Esophagus mucosa (tissue), 1 donor: ENCODE measurements around the gene ARHGEF40. TPM values are rescaled to one million over a fixed set of nuclear protein-coding genes. Genes with fewer than 3 reads are reported as not detected.

Experiments used
- ATAC-seq: fragments of 200-7000 bp; cut with Tn5 transposase; one replicate; pipeline ENCODE4 v1.9.1; 2020
- total RNA-seq: library from RNA; stranded (reverse); gene quantifications from one replicate; pipeline ENCODE4 v1.2.4, GENCODE V29; 2023
- donor health status: DM: yes; HTN: yes; CAD: no.

The ARHGEF40 gene
- total RNA-seq, 1 donor from 2014 or later = 2.3 TPM

GRCh38 chr14:21084396-21084795 is 14.3 kb downstream of the ARHGEF40 start:
- ATAC-seq = no peak

DNA sequence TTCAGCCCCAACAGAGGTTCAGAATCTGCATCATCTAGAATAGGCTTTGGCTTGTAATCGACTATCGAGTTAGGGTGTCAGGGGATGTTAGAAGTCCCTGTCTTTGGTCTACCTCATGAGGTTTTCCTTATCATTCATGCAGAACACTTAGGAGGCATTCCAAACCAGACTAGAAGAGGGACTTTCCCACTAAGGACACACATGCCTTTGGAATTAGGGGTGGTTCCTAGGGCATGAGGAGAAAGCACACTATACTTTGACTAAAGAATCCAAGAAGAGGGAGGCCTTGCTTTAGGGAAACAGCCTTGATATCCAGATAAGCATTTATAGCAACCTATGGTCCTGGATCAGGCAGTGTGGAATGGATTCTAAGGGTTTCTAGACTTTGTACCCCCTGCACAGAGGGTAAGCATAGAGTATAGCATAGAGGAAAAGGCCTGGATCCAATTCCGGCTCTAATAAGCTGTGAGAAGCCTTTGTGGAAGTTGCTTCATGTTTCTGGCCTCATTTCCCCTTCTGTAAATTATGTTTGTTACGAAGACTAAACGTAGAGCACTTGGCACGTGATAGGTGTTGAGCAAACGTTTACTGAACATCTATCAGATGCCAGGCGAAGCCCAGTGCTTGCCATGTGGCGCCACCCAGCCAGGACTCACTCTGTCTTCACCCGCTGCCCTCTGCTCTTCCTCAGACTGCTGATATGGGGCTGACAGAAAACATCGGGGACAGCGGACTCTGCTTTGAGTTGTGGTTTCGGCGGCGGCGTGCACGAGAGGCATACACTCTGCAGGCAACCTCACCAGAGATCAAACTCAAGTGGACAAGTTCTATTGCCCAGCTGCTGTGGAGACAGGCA is 15.1 kb downstream of the ARHGEF40 start:
- no peak for ATAC-seq

- no peak for ATAC-seq
Observed at GRCh38 chr14:21086908-21087293, 16.8 kb downstream of the ARHGEF40 start.

- ATAC-seq = peak; percentile 22
Observed at GRCh38 chr14:21087294-21088091, 17.4 kb downstream of the ARHGEF40 start.

- no peak for ATAC-seq
Observed at GRCh38 chr14:21088687-21089086, 18.6 kb downstream of the ARHGEF40 start.

DNA sequence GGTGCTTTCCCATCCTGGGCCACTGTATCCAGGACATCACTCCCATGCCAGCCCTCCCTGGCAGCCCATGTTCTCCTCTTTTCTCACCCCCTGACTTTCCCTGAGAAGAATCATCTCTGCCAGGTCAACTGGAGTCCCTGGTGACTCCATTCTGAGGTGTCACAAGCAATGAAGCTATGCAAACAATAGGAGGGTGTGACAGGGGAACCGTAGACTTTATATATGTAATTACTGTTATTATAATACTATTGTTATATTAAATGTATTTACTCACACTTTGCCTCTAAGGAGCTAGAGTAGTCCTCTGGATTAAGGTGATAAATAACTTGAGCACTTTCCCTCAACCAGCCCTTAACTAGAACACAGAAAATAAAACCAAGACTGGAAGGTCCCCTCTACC is 19.2 kb downstream of the ARHGEF40 start:
- no peak for ATAC-seq

DNA sequence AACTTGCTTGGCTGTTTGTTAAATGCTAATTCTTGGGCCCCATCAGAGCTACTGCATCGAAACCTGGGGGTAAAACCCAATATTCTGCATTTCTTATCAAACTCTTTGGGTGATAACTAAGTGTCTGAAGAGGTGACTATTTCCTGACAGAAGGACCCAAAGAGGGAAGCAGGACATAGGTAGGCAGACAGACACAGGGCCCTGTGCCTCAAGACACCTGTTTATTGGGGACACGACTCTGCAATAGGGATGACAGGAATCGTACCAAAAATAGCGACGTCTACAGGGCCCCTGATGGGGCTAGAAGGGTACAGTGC is 19.7 kb downstream of the ARHGEF40 start:
- ATAC-seq = no peak

- no peak for ATAC-seq
Observed at GRCh38 chr14:21090194-21090939, 20.3 kb downstream of the ARHGEF40 start.

DNA sequence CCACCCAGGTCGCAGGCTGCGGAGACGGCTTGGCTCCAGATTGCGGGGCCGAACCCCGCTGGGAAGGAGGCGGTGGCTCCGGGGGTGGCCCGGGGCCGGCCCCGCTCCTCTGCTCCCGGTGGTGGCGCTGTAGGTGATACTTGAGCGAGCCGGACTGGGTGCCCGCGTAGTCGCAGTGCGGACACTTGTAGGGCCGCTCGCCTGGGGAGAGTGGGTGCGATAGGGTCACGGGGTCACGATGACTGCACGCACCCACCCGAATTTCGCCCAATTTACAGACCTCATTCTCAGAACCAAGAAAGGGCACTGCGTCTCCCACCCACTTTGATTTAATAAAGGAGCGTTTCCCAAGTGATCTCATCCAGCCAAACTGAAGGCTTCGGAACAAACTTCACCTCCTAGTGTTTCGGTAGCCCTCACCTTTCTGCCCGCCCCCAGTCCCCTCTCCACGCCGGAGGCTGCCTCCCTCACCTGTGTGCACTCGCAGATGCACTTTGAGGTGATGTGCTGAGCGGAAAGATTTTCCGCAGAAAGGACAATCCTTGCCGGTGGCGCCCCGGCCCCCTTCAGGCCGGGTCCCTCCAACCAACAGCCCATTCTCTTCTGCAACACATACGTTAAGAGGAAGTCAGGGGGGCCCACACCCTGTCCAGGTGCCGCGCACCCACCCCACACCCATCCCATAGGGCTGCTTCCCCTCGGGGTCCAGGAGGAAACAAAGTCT is 21.0 kb downstream of the ARHGEF40 start:
- ATAC-seq = no peak

- ATAC-seq = no peak
Observed at GRCh38 chr14:21091821-21092272, 21.7 kb downstream of the ARHGEF40 start.

DNA sequence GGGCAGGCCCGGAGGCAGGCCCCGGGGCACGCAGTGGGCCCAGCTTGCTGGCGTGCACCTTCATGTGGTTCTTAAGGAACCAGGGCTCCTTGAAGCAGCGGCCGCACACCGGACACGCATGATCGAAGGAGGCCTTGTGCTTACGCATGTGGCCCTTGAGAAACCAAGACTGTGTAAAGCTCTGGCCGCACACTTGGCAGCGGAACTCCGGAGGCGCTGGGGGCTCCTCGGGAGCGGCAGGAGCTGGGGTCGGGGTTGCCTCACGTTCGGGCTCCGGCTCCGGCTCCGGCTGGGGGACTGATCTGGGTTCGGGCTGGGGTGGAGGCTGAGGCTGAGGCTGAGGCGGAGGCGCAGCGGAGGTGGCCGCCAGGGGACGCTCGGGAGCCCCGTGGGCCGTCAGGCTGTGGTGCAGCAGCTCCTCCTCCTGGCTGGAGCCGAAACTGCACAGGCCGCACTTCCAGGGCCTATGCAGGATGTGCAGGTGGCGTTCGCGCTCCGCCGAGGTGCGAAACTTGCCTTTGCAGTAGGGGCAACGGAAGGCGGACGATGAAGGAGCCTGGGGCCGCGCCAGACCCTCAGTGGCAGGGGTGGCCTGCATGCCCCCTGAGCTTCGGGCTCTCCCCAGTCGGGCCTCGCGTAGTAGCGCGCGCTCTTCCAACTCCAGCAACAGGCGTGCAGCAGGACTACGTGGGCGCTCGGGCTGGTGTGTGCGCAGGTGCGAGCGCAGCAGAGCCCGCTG is 22.3 kb downstream of the ARHGEF40 start:
- ATAC-seq = peak; percentile 88

- no peak for ATAC-seq
Observed at GRCh38 chr14:21093018-21093417, 22.9 kb downstream of the ARHGEF40 start.

GRCh38 chr14:21093769-21094681 is 23.9 kb downstream of the ARHGEF40 start:
- no peak for ATAC-seq

GRCh38 chr14:21095430-21096205 is 25.5 kb downstream of the ARHGEF40 start:
- no peak for ATAC-seq

DNA sequence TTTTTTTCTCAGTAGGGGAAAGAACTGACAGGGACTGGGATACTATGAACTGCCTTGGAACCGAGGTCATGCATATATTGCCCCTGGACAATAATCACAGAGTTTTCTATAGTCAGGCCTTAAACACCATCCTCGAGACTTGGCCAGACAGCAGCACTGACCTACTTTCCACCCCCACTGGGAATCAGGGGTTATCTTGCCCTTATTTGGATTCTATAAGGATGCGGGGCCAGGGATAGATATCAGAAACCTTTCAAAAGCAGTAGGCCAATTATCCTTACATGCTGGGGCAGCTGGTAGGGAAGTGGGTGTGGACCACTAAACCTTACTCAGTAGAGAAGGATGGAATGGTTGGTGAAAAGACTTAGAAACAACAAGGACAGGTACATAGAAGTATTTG is 26.3 kb downstream of the ARHGEF40 start:
- no peak for ATAC-seq

- ATAC-seq = no peak
Observed at GRCh38 chr14:21096978-21097635, 27.0 kb downstream of the ARHGEF40 start.

DNA sequence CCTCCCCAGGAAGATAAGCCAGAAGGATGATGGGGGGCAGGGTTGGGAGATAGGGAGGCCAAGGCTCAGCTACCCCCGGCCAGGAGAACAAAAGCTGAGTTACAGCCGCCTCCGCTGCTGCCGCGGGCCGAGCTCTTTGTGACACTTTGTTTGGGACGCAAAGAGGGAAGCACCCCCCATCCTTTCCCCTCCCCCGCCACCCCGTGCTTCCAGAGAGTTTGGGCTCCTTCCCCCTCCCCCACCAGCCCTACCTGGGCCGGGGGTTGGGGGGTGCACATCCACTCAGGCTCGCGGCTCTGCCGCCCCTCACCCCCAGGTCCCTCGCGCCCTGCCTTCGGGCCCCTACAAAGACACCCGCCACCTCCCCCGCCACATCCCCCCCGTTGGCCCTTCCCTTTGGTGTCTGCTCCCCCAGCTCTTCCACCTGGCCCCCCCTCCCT is 27.6 kb downstream of the ARHGEF40 start:
- ATAC-seq = no peak

DNA sequence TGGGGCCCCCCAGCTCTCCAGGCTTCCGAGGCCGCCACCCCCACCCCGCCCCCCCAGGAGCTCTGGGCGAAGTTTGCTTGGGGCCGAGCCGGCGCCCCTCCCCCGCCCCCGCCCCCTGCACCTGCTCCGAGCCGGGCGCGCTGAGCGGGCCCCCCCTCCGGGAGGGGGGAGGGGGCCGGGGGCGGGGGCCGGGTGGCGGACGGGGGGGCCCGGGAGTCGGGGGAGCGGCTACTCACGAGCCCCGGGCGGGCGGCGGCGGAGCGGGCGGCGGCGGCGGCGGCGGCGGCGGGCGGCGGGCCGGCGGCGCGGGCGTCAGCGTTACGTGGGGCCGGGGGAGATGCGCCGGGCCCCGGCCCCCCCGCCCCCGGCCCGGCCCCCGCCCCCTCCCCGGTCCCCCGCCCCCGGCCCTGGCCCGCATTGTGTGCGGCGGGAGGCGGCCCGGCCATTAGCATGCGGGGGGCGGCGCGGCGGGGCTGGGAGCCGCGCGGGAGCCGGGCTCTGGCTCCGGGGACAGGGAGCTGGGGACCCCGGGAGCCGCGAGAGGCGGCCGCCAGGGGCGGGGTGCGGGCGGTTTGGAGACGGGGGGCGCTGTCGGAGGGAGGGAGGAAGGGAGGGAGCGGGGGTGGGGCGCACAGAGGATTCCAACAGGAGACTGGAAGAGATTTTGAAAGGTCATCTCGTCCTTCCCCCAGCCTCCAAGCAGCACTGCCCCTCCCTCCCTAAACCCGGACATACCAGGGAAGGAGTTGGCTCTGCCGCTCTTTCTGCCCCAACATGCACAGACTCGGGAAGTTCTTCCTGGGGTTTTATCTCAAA is 28.2 kb downstream of the ARHGEF40 start, which contains the start of gene ZNF219:
TSS of gene ZNF219 (minus strand) at position 580 of the 816 bp plus-strand sequence. CDS start 5,064 bp downstream, outside the sequence.
- peak; percentile 61 for ATAC-seq
